Activated B cell treated with CpG ODN at 0.5 μM for 24 hours (primary cell): Measurements from ENCODE around the gene GPHN. TPM values are rescaled to one million over a fixed set of nuclear protein-coding genes. Genes with fewer than 3 reads are reported as not detected.

Source experiments
- ATAC-seq: fragments of 200-7000 bp; cut with Tn5 transposase; one replicate; pipeline ENCODE4 v1.10.0; 2021; ENCODE audit warnings: low read depth, mild to moderate bottlenecking, moderate library complexity
- CTCF ChIA-PET: fragments of 350-600 bp; sonication (Branson Sonifier 250); formaldehyde crosslinking; loops from one replicate; lab custom pipeline; 2021; ENCODE audit warnings: antibody characterized with exemption; lab: Charles Lee
- POLR2A ChIA-PET: fragments of 350-600 bp; sonication (Branson Sonifier 250); formaldehyde crosslinking; loops from one replicate; lab custom pipeline; 2021; ENCODE audit warnings: antibody characterized with exemption; lab: Charles Lee
- DNase-seq: peaks from one replicate; pipeline ENCODE4 v3.0.0; 2022
- H3K27ac Mint-ChIP-seq: one replicate; pipeline ENCODE4 v1.8.0; 2020; ENCODE audit warnings: mixed read lengths
- H3K27me3 Mint-ChIP-seq: one replicate; pipeline ENCODE4 v1.8.0; 2021; ENCODE audit warnings: mixed read lengths
- H3K36me3 Mint-ChIP-seq: one replicate; pipeline ENCODE4 v1.8.0; 2021; ENCODE audit warnings: low read depth, mixed read lengths
- H3K4me1 Mint-ChIP-seq: one replicate; pipeline ENCODE4 v1.8.0; 2021; ENCODE audit warnings: mixed read lengths
- H3K4me3 Mint-ChIP-seq: one replicate; pipeline ENCODE4 v1.8.0; 2020; ENCODE audit warnings: mild to moderate bottlenecking, mixed read lengths
- H3K9me3 Mint-ChIP-seq: one replicate; pipeline ENCODE4 v1.8.0; 2020; ENCODE audit warnings: mixed read lengths
- CTCF ChIP-seq: fragments of 200-600 bp; IDR thresholded peaks from one replicate; pipeline ENCODE4 v1.8.0; 2022; ENCODE audit warnings: antibody characterized with exemption, mild to moderate bottlenecking
- intact Hi-C: fragments of 100-400 bp; cut with micrococcal nuclease; formaldehyde crosslinking; loops from one replicate; pipeline ENCODE4 v1.15.1; 2024
- total RNA-seq: library from RNA; stranded (reverse); gene quantifications from 2 replicates; pipeline ENCODE4 v1.2.3, GENCODE V29; 2022

GPHN gene
- total RNA-seq, 1 donor from 2014 or later, result 36.9 TPM

GRCh38 chr14:67221248-67221981 lies 713.5 kb downstream of the GPHN start:
- no peak for ATAC-seq
- H3K36me3 Mint-ChIP-seq, result no peaks in the 10 kb centered on the region
- H3K27ac Mint-ChIP-seq, result no peak overlapping the region
- no peaks in the 10 kb centered on the region for H3K4me1 Mint-ChIP-seq
- CTCF ChIA-PET, result no interaction called here
- no peak for TF ChIP-seq CTCF
- POLR2A ChIA-PET, result no interaction called here
- no peaks in the 10 kb centered on the region for H3K9me3 Mint-ChIP-seq
- DNase-seq, result no peak
- intact Hi-C loops, result no loop called here
- peaks cover 6% of the 10 kb centered on the region for H3K27me3 Mint-ChIP-seq
- H3K4me3 Mint-ChIP-seq, result no peak overlapping the region

GRCh38 chr14:67221982-67222328 lies 714.0 kb downstream of the GPHN start:
- DNase-seq (no peak), ATAC-seq (no peak)
- Mint-ChIP-seq H3K9me3 (no peaks in the 10 kb centered on the region), H3K36me3 (no peaks in the 10 kb centered on the region), H3K4me1 (no peaks in the 10 kb centered on the region), H3K27me3 (peaks cover 8% of the 10 kb centered on the region), H3K27ac (no peak overlapping the region), H3K4me3 (no peak overlapping the region)
- no peak for TF ChIP-seq CTCF
- intact Hi-C loops, result no loop called here
- ChIA-PET POLR2A (no interaction called here), CTCF (no interaction called here)

- TF ChIP-seq CTCF, result no peak
- no peaks in the 10 kb centered on the region for H3K36me3 Mint-ChIP-seq
- ChIA-PET POLR2A (no interaction called here), CTCF (no interaction called here)
- H3K4me3 Mint-ChIP-seq, result no peak overlapping the region
- H3K27ac Mint-ChIP-seq, result no peak overlapping the region
- no peaks in the 10 kb centered on the region for H3K9me3 Mint-ChIP-seq
- intact Hi-C loops, result no loop called here
- DNase-seq (no peak), ATAC-seq (no peak)
- no peaks in the 10 kb centered on the region for H3K4me1 Mint-ChIP-seq
- H3K27me3 Mint-ChIP-seq, result peaks cover 8% of the 10 kb centered on the region
Measured at GRCh38 chr14:67225523-67225922, 717.6 kb downstream of the GPHN start.

- Mint-ChIP-seq H3K4me1 (no peaks in the 10 kb centered on the region), H3K4me3 (no peak overlapping the region), H3K9me3 (no peaks in the 10 kb centered on the region), H3K36me3 (no peaks in the 10 kb centered on the region), H3K27me3 (peaks cover 4% of the 10 kb centered on the region), H3K27ac (no peak overlapping the region)
- ChIA-PET POLR2A (no interaction called here), CTCF (no interaction called here)
- intact Hi-C loops, result no loop called here
- no peak for DNase-seq
- ATAC-seq, result no peak
- no peak for TF ChIP-seq CTCF
Measured at GRCh38 chr14:67228325-67228984, 720.5 kb downstream of the GPHN start.

Other genes with a start within 250 kb of the GPHN start
- gene CCDC196, start 21.8 kb upstream of the GPHN start, total RNA-seq, result not detected in 2 replicates